Bone marrow (tissue), 2 donors: ENCODE measurements around the gene RAB11FIP4.

Experiments used
- DNase-seq, 2 donors: peaks; one replicate each; lab custom pipeline; 2025; lab: John Stamatoyannopoulos, UW

The RAB11FIP4 gene

GRCh38 chr17:31386542-31387075, 4.9 kb upstream of the RAB11FIP4 start:
- no peak for DNase-seq

GRCh38 chr17:31387438-31387837, 4.0 kb upstream of the RAB11FIP4 start:
- no peak for DNase-seq

DNA sequence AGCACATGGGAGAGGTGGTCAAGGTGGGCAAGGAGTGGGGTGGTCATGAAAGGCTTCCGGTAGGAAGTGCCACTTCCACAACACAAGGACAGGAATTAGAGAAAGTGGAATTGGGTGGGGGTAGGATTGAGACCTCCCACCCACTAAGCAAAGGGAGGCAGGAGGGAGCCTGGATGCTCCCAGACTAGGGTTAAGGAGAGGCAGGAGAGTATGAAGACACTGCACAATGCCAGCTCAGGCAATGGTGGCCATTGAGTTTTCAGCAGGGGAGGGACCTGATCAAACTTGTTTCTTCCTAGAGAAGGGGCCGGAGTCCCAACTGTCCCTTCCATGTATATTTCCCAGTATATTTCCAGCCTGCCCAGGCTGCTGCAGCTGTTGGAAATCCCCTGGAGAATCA, 3.1 kb upstream of the RAB11FIP4 start:
- DNase-seq = no peak

DNA sequence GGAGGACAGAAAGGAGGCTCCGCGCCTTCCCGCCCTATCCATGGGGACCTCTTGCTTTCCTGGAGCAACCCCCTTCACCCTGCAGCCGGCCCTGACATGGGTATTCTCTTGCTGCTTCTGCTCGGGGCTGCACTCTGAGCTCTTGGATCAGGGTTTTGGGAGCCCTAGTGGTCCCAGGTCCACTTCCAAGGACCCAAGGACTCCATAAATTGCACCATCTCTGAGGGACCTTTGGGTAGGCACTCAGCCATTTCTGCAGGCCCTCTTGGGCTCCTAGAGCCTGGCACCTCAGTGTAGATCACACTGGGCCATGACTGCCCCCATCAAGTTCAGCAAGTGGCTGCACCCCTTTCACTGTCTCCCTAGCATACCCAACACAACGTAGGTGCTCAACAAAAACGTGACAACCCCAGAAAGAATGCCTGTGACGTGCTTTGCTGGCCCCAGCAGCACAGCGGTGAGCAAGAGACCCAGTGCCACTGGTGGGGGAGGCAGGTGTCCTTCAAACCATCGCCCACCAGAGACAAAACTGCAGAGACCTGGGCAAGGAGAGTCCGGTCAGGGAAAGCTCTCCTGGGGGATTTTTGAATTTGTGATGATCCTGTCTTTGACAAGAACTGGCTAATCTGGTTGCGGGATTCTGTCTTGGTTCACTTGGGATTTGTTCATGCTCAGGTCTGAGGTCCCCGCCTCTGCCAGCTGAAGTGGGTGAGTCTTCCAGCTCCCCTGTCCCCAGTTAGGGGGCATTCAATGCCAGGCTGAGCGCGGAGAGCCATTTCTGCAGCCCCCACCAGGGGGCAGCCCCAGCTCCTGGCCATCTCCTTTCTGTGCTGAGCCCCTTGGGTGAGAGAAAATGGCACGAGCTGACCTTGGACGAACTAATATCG, 2.5 kb upstream of the RAB11FIP4 start:
- DNase-seq = peak in 1 of 2 donors; percentile 23

DNA sequence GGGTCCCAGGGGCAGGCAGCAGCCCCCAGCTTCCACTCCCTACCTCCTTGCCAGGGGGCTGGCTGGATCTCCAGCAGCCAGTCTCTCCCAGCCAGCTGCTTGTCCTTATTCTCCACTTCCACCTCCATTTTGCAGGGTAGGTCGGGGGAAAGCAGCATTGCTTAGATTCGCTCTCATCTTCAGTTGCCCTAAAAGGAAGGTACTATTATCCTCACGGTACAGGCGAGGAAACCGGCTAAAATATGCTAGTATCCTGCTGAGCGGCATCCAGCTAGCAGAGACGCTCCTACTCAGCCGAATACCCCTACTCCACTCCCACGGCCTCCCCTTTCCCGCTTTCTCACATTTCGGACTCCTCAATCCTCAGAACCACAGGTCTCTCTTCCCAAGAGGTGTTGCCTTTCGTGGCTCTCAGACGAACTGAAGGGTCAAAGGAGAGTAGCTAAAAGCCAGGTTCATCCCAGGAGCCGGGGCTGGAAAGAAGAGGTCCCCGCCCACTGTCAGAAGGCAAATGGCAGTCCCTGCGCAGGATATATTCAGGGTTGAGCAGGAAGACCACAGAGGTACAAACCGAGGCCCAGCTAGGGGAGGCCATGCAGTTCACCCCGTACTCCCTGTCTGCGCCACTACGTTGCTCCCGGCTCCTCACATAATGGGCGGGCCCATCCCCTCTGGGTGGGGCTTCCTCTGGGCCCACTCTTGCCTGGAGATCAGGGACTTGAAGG, 1.7 kb upstream of the RAB11FIP4 start:
- no peak for DNase-seq

DNA sequence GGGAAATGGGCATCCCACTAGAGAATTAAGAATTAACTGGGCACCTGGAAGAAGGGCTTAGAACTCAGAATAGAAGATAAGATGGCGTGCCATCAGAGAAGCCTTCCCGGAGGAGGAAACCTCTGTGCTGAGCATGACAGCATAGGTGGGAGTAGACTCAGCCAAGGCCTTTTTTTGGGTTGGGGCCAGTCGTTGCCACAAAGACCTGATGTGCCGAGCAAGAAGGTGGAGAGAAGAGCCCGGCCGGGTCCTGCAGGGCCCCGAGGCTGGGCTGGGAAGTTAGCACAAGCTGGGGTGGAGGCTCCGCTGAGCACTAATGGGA, 1.1 kb upstream of the RAB11FIP4 start:
- DNase-seq = no peak

GRCh38 chr17:31390748-31391495, 553 bp upstream of the RAB11FIP4 start:
- no peak for DNase-seq

- no peak for DNase-seq
These were observed 754 bp downstream of the RAB11FIP4 start for GRCh38 chr17:31392002-31392855.

DNA sequence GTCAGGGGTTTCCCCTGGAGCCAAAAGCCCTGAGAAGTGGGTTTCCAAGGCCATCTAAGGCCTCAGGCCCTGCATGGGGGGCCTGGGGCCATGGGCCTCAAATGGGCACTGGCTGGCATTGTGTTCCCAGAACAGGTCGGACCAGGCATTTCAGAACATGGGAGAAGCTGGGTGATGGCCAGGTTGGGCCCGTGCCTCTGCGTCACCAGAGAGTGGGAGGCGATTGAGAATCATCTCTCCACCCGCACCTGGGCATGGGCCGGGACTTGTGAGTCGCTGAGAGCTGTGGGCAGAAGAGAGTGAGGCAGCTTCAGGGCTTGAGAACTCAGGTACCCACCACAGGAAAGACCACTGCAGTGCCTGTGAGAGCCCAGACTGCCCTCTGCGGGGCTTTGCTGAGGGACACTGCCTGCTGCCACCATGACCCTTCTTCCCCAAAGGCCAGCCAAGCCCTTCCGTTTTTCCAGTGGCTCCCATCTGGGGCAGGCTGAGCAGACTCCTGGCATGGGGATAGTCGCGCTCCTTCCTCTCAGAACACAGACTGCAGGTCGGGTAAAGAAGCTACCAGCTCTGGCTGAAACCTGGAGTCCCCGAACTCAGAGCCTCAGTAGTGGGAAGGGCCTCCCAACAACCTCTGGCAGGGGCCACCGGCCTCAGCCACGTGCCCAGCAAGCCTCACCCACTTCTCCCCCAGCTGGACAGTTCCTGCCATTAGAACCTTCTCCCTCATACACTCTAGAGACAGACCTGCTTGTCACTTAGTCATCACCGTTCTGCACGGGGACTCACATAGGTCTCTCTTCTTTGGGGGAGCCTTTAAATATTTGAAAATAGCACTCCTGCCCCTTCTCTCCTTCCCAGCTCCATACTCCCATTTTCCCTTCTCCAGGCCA, 1.6 kb downstream of the RAB11FIP4 start:
- DNase-seq = no peak

DNA sequence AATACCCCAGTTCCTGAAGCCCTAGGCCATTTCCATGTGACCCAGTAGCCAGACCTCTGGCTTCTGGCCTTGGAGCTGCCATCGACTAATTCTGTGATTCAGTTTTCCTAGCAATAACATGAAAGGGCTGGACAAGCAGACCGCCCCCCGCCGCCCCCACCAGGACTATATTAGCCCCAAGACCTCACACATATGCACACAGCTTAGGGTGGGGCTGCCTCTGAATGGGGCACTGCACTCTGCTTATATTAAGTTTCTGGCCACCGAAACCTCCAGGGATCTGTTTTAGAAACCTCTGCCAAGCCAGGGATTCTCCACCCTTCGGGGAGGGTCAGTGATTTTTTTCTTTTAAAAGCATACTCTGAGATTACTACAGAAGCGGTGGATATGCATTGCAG, 2.3 kb downstream of the RAB11FIP4 start:
- no peak for DNase-seq

DNA sequence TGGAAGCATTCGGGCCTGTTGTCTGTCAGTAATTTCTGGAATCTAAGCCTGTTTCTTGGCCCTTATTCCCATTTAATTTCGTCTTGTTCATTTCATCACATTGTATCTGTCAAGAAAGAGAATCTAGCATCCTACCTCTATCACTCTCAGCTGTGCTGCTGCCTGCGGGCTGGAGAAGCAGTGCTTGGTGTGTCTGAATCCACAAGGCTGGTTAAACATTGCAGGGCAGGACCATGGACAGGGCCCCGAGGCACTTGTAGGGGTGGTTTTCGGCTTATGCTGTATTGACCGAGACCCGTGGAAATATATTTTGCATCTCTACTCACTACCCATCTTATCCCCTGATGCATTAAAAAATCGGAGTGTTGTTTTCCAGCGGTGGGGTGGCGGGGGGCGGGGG, 3.1 kb downstream of the RAB11FIP4 start:
- no peak for DNase-seq

DNA sequence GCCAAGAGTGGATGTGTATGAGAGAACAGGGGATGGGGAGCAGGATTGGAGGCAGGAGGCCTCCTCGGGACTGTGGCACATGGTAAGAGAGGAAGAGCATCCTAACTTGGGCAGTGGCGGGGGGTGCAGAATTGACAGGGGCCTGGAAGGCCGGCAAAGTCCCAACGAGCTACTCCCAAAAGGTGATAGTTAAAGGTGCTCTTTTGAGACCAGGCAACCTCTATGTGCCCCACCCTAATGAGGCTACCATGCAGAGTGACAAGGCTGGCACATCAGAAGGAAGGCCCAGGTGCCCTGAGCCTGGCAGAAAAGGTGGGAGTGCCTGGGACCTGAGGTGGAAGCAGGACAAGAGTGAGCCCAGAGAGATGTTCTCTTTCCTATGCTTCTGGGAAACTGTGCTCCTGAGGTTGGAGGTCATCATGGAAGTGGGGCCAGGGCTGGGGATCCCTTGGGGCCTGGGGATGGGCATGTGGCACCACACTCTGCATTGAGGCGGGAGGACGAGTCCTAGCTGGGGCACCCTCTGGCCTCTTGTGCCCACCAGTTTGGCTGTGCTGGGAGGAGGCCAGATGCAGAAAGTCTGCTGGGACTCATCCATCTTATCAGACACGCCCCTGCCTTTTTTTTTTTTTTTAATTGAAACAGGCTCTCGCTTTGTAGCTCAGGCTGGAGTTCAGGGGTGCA, 5.9 kb downstream of the RAB11FIP4 start:
- no peak for DNase-seq

GRCh38 chr17:31398381-31399311, 7.2 kb downstream of the RAB11FIP4 start:
- DNase-seq = no peak

- no peak for DNase-seq
These were observed 9.0 kb downstream of the RAB11FIP4 start for GRCh38 chr17:31400481-31400950.

GRCh38 chr17:31401456-31402254, 10.2 kb downstream of the RAB11FIP4 start:
- no peak for DNase-seq

DNA sequence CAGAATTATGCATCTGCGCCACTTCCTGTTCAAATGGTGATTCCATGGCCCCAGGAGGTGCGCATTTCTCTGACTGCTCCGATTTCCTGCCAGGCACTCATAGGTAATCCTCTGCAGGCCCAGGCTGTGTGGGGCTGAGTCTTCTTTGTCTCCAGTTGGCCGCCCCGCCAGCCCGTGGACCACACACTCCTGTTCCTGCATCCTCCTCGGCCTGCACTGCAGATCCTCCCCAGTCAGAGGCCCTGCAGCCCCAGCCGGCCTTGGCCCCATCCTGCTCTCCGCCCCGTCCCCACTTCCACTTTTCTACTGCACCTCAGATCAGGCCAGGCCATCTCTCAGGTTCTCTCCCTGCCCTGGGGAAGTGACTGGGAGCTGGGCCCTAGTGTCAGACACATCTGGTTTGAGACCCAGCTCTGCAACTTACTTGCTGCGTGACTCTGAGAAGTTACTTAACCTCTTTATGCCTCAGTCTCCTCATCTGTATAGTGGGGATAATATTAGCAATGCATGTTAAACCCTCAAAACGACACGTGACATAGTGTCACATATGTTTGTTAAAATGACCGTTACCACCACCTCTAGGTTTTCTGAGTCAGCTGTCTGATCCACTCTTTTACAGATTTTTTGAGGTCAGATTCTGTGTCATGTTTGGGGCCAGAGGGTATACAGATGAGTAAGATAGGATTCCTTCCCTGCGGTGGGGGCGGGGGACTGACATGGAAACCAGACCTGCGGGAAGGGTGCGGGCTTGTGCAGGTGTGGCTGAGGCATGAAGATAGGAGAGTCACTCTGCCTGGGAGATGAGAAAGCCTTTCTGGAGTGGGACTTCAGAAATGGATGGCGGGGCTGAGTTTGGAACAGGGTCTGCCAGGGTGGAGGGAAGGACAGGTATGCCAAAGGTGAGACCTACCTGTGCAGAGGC, 12.8 kb downstream of the RAB11FIP4 start:
- no peak for DNase-seq
